ENCODE results near the gene FGF1. TPM values are rescaled to one million over a fixed set of nuclear protein-coding genes. Genes with fewer than 3 reads are reported as not detected.

The FGF1 gene
- total and polyA plus RNA-seq, 7 donors, result 0.60 to 5.4 (median 2.0) TPM

DNA sequence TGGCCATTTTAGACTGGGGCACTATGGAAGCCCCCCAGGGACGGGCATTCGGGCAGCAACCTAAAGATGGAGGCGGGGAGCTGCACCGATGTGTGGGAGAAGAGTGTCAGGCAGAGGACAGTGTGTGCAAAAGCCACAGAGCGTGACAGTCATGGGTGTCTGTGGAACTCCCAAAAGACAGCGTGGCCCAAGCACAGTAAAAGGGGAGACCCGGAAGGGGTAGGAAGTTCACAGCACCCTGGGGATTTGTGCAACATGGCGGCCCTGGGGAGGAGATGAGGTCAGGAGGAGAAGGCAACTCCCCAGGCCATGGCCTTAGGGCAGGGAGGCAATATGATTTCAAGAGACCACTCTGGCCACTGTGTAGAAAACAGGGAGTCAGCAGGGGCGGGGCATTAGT is 38.9 kb upstream of the FGF1 start:
- Histone ChIP-seq H3K27ac (no peak overlapping the region), H3K4me3 (no peak overlapping the region), H3K9me3 (no peaks in the 10 kb centered on the region), H3K4me1 (no peaks in the 10 kb centered on the region), H3K36me3 (no peaks in the 10 kb centered on the region), H3K27me3 (no peaks in the 10 kb centered on the region)
- no peak for TF ChIP-seq POLR2A (IDR thresholded peaks at IDR 0.05)
- TF ChIP-seq POLR2AphosphoS5 (IDR thresholded peaks at IDR 0.05), result no peak
- TF ChIP-seq, protein P1, sequence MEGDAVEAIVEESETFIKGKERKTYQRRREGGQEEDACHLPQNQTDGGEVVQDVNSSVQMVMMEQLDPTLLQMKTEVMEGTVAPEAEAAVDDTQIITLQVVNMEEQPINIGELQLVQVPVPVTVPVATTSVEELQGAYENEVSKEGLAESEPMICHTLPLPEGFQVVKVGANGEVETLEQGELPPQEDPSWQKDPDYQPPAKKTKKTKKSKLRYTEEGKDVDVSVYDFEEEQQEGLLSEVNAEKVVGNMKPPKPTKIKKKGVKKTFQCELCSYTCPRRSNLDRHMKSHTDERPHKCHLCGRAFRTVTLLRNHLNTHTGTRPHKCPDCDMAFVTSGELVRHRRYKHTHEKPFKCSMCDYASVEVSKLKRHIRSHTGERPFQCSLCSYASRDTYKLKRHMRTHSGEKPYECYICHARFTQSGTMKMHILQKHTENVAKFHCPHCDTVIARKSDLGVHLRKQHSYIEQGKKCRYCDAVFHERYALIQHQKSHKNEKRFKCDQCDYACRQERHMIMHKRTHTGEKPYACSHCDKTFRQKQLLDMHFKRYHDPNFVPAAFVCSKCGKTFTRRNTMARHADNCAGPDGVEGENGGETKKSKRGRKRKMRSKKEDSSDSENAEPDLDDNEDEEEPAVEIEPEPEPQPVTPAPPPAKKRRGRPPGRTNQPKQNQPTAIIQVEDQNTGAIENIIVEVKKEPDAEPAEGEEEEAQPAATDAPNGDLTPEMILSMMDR (IDR thresholded peaks at IDR 0.05), result no peak
- no peak for TF ChIP-seq EP300 (IDR thresholded peaks at IDR 0.05)
- 88 to 96% methylated on average over 9 of the region's 9 CpGs for WGBS, 2 donors
- intact Hi-C loops (cut with DNase I), result no loop called here
- DNase-seq, result no peak

DNA sequence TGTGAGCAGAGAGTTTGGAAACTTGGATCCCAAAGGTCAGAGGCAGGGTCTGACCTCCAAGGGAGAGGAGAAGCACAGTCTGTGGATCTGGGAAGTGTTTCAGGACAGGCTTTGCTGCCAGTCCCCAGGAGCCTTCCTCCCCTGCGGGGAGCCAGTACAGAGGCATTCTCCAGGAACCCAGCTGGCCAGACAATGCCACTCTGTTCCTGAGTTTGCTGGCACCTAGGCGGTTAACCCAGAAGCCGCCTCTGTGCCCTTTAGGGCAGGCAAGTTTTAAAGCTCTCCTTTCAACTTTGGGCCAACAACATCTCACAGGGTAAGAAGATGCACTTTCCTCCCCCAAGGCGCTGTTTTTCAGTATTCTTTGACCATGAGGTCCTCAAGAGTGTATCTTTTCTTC is 37.0 kb upstream of the FGF1 start:
- WGBS, 2 donors, result 87 to 89% methylated on average over 4 of the region's 4 CpGs
- Histone ChIP-seq H3K36me3 (no peaks in the 10 kb centered on the region), H3K4me1 (no peaks in the 10 kb centered on the region), H3K27me3 (no peaks in the 10 kb centered on the region), H3K27ac (no peak overlapping the region), H3K4me3 (no peak overlapping the region), H3K9me3 (no peaks in the 10 kb centered on the region)
- TF ChIP-seq POLR2A (IDR thresholded peaks at IDR 0.05) (no peak), POLR2AphosphoS5 (IDR thresholded peaks at IDR 0.05) (no peak), EP300 (IDR thresholded peaks at IDR 0.05) (no peak)
- TF ChIP-seq, protein P1 (IDR thresholded peaks at IDR 0.05), result no peak
- no peak for DNase-seq
- intact Hi-C loops (cut with DNase I), result no loop called here

DNA sequence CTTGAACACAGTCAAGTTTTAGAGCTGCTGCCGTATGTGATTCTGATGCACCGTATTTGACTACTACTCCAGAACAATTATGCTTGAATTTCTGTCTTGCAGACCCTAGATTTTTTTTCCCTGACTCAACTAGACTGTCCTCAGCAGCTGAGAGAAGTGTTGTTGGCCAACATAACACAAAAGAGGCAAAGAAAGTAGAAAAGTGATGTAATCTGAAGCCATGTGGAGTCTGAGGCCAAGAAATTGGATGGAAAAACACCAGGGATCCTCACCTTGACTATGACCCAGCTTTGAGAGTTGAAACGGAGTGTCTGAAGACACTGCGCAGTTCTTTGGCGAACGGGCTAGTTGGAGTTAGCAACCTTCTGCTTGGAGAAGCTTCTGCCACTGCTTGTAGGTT is 36.3 kb upstream of the FGF1 start:
- intact Hi-C loops (cut with DNase I), result no loop called here
- Histone ChIP-seq H3K27ac (no peak overlapping the region), H3K36me3 (no peaks in the 10 kb centered on the region), H3K4me1 (peaks cover 0 to 3% (median 0%) of the 10 kb centered on the region in 4 donors), H3K9me3 (no peaks in the 10 kb centered on the region), H3K27me3 (no peaks in the 10 kb centered on the region), H3K4me3 (no peak overlapping the region)
- TF ChIP-seq EP300 (IDR thresholded peaks at IDR 0.05), result no peak
- no peak for TF ChIP-seq POLR2AphosphoS5 (IDR thresholded peaks at IDR 0.05)
- TF ChIP-seq POLR2A (IDR thresholded peaks at IDR 0.05), result no peak
- TF ChIP-seq, protein P1 (IDR thresholded peaks at IDR 0.05), result no peak
- DNase-seq, result no peak
- 96 to 97% methylated on average over 6 of the region's 6 CpGs for WGBS, 2 donors

DNA sequence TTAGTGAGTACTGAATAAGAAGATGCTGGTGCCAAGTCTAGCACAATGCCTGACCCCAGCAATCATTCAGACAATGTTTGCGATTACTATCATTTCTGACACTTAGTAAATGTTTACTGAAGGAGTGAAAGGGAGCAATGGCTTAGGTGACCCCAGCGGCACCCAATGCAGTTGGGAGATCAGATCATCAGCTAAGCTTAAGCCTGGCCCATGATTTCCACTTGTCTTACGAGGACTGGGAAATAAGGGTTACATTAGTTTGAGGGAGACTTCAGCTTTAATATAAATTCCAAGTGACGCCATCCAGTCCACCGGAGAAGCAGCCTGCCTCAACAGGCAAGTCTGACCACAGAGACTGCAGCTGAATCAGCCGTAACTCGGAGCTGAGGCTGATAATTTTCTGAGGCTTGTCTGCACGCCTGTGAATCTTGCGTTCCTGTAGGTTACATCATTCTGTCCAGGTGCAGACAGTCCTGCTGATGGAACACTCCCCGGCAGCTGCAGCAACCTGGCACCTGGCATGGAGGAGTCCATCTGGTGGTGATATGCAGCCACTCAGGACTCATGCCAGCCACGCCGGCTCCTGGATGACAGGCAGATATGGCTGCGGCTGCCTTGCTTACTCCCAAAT is 34.9 kb upstream of the FGF1 start:
- DNase-seq, result no peak
- Histone ChIP-seq H3K27me3 (no peaks in the 10 kb centered on the region), H3K36me3 (no peaks in the 10 kb centered on the region), H3K9me3 (no peaks in the 10 kb centered on the region), H3K4me3 (no peak overlapping the region), H3K4me1 (peaks cover 0 to 9% (median 0%) of the 10 kb centered on the region in 4 donors), H3K27ac (no peak overlapping the region)
- TF ChIP-seq EP300 (IDR thresholded peaks at IDR 0.05) (no peak), POLR2A (IDR thresholded peaks at IDR 0.05) (no peak), POLR2AphosphoS5 (IDR thresholded peaks at IDR 0.05) (no peak)
- TF ChIP-seq, protein P1 (IDR thresholded peaks at IDR 0.05), result no peak
- intact Hi-C loops (cut with DNase I), result no loop called here
- WGBS, 2 donors, result 19 to 72% methylated on average over 13 of the region's 13 CpGs
